ENCODE data around the gene DNAL4.

DNAL4 gene

DNA sequence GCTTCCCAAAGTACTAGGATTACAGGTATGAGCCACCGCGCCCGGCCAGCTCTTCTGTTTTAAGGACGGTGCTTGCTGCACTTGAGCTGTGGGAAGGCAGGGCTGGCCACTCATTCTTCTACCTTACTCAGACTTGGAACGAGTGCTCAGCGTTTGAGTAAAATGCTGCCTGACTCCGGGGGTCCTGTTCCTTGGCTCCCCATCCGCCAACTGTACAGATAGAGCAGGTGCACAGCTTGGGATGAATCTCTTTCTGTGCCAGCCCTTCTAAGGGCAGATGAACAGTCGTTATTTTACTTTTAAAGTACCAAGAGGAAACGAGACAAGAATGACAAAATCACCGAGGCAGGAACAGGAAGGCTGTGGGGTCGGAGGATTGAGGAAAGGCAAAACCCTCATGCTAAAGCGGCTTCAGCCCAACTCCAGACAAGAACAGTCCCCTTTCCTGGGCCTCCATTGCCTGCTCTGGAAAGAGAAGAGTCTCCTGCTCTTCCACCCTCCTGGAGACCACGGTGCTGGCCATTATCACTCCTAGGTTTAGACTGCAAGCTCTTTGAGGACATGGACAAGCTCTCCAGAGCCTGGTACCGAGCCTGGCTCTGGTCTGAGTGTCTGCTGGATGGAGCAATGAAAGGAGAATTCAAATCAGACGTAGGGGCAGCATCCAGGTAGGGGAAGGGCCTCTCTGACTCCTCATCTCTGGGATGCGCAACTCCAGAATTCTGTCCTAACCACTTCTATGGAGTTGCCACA, 37.1 kb downstream of the DNAL4 start:
- no peak for DNase-seq

- DNase-seq, result peak; percentile 83
Measured at GRCh38 chr22:38755911-38756532, 37.9 kb downstream of the DNAL4 start, which contains the start of gene SUN2. TSS of gene SUN2 (minus strand) at chr22:38755998. CDS start at chr22:38752628, 3,370 bp downstream.

DNA sequence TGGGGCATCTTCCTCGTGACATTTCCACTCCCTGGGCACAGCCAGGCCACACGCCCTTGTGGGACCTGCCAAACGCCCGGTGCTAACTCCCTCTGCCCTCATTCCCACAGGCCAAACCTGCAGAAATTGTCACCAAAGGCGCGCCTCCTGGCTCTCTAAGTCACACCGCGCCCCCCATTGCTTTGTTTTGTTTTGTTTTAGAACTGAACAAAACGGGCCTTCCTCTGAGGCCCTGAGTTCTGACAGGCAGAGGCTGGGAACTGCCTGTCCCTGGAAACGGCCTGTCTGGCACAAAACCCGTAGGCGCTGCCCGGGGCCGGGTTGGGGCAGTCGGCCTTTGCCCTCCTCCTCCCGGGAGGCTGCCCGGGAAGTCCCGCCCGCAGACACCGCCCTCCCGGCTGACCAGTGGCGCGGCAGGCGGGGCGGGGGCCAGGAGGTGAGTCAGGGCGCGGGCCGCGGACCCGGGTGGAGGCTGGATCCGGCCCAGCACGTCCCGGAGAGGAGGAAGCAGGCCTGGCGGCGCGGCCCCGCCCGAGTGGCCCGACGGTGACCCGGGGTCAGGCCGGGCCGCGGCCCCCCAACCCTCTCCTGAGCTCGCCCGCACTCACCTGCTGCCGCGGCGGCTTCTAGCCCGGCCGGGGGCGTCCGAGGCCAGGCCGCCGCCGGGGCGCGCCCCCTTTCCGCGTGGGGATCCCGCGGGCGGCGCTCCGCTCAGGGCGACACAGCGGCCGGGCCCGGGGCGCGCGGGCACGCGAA, 38.6 kb downstream of the DNAL4 start:
- peak; percentile 53 for DNase-seq

- DNase-seq, result peak; percentile 46
Measured at GRCh38 chr22:38754751-38755154, 39.2 kb downstream of the DNAL4 start.

DNA sequence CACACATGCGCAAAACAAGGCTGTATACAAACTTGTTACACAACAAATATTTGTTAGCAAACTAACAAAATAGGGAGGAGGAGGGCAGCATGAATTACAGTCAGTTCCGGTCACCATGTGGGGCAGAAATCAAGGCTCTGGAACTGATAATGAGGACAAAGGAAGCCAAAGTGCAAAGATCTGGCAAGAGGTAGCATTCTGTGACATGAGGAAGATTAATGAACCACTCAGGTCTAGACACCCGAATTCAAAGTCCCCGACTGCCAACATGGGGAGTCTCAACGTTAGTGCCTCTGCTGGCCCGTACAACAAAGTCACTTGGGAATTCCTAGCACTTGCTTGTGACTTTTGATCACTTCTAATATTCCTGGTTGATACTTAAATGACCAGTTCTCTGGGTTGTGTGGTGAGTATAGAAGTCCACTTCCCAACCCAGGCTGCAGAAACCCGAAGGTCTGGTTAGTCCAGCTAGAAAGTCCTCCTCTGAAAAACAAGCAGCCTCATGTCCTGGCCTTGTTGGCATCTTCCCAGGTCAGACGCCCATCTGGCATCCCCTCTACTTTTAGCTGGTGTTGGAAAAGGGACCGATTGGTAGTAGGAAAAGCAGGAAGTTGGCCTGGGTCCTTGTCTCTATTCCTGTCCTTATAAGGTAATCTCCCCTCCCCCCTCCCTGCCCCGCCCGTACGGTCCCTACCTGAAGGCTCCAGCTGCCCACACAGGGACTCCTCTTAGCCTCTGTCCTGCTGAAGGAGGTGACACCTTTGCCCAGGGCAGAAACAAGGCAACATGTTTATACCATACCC, 39.8 kb downstream of the DNAL4 start:
- peak; percentile 54 for DNase-seq

DNA sequence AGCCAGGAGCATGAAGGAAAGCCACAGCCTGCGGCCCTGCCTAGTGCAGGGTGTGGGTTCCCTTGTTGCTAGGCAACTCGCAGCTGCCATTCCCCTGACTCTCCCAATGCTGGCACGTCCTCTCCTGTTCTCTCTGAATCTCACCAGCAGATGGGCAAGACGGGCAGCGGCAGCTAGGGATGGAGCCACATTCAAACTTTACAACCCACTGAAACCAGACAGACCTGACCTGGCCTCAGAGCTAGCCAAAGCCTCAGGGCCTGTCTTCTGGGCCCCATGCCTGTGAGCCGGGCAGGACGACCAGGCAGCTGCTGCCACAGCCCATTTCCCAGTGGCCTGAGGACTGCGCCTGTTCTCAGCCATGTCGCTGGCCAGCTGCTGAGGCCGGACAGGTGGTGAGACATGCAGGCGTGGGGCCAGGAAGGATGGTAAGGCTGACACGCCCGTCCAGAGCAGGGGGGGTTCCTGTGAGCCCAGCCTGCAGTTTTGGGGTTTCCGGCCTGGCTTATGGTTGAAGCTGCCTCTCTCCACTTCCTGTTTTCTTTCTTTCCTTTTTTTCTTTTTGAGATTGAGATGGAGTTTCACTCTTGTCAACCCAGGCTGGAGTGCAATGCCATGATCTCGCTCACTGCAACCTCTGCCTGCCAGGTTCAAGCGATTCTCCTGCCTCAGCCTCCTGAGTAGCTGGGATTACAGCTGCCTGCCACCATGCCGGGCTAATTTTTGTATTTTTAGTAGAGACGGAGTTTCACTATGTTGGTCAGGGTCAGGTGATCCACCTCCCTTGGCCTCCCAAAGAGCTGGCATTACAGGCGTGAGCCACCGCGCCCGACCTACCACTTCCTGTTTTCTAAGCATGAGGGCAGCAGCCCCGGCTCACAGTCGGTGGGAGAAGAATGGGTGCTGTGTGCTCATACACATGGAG, 42.3 kb downstream of the DNAL4 start:
- no peak for DNase-seq

DNA sequence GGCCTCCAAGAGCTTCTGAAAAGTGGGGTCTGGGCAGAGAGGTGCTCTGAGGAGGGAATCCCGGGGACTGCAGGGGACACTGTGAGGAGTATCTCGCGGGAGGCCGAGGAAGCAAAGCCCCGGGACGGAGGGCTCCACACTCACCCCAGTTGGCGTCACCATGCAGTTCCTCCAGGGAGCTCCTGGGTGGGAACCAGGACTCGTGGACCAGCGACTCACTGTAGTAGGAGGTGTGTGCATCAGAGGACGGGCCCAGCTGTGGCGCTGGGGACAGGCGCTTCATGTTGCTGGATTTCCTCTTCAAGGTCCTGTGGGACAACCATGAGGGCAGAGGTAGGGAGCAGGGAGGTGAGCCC, 42.9 kb downstream of the DNAL4 start:
- DNase-seq, result no peak

DNA sequence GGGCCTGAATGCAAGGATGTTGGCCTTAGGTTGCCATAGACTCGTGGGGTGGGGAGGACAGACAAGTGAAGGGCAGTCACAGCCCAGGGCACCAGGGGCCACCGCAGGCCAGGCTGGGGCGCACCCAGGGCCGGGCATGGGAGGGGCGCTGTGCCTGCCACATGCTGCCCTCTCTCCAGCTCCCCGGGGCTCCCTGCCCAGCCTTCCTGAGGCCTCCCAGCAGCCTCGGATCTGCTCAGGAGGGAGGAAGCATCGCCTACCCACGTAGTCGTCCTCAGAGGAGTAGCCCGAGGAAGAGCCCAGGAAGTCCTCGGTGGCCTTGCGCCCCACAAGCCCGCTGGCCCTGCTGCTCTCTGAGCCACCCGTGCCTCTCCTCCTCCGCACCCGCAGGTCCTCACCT, 43.3 kb downstream of the DNAL4 start:
- no peak for DNase-seq

DNA sequence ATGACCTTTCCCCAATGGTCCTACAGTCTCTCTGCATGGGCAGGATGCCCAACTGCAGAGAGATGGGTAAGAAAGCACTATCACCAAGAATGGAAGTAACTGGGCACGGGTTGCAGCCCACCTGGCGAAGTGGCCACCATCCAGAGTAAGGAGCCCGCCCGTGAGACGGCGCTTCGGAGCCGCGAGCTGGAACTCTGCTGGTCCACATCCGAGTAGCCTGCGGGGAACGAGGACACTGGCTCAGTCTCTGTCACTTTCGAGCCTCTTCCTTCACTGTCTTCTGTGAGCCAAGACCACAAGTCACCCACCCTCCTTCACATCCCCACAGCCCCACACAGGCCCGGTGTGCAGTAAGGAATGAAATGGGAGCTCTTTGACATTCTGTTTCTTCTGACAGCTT, 43.8 kb downstream of the DNAL4 start:
- DNase-seq, result no peak

DNA sequence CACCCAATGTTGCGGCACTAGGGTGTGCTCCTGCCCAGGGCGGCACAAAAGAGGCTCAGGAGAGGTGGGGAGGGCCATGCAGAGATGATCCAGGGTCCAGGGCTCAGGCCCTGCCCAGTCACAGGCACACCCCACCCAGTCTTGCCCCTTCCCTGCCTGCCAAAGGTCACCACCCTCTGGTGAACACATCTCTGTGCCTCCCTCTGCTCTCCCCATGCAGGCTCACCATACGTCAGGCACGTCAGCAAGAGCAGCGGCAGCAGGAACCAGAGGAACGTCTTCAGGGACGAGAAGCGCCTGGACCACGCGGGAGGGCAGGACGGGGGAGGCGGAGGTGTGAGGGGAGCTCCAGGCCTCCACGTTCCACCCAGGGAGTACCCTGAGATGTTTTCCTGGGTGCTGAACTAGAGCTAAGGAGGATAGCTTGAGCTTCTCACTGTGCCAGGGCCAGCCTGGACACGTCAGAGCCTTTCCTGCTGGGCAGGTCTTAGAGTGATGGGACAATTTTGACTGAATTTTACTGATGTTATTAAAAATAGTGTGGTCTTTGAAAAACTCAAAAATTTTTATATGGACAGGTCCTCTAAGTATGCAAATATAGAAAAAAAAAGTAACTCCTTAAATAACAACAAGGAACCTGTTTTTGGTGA, 45.3 kb downstream of the DNAL4 start:
- DNase-seq, result no peak

DNA sequence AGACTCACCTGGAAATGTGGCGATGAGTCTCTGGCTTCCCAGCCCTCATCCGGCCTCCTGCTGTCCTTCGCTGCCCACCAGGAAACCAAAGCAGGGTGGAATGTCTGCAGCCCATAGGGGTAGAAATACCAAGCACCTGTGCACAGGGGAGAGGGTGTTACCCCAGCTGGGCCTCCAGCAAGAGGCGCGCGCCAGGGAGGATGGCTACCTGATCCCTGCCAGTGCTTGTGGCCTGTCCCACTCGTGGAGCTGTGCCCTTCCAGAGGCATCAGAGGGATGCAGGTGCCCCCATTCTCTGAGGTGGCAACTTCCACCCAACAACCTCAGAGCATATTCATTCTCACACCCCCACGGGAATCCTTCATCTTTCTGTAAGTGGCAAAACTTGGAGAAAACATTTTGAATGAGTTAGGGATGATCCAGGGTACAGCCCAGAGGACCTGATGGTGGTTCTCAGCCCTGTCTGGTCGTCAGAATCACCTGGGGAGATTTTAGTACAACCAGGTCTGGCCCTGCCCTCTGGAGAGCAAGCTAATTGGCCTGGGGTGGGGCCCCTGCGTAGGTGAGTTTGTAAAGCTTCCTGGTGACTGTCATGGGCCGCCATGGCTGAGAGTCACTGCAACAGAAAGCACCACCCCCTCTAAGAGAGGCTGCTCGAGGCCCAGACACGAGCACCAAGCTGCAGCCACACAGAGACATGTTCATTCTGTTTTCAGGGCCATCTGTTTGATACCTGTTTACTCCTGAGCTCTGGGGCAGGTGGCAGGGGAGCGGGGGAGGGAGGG, 48.1 kb downstream of the DNAL4 start:
- no peak for DNase-seq

GRCh38 chr22:38744981-38745380, 49.0 kb downstream of the DNAL4 start:
- DNase-seq, result no peak

DNA sequence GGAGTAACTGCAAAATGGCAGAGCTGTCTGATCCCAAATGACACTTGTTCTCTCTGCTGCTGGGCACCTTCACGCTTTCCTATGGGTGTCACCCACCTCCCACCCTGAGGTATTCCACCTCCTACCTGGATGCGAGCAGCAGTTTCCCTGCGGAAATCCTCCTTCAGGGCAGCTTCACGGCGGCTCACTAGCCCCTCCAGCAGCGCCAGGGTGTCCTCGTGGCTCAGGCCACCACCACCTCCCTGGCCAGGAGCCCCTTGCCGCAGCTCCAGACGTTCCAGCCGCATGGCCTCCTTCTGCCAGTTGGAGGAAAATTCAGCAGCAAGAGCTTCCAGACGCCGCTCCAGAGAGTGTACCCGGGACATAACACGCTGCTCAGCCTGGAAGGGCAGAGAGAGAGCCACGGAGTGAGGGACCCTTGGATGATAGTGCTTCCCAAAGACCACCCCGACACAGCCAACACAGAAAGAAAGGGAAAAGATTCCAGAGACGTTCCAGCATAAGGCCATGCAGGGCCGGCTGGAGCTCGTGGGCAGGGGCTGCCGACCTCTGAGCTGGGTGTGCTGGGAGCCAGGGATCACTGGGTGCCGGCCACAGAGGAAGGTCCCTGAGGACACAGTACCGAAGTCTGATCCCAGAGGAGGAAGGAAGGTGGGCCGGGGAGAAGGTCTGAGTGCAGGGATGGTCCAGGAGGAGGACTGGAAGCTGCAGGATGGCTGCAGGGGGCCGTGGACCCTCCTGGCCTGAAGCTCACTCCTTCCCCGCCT, 51.6 kb downstream of the DNAL4 start:
- DNase-seq, result no peak

DNA sequence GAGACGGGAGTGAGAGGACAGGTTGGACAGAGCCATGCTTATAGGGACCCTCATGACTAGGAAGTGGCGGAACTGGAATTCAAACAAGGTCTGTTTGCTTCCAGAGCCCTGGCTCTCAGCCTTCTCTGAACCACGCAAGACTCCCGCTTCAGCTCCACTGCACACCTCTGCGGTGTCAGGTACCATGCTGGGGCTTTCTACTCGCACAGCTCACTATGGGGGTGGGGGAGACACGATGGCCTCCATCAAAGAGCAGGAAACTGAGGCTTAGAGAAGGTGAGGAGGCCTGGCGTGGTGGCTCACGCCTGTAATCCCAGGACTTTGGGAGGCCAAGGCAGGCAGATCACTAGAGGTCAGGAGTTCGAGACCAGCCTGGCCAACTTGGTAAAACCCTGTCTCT, 52.4 kb downstream of the DNAL4 start:
- no peak for DNase-seq

DNA sequence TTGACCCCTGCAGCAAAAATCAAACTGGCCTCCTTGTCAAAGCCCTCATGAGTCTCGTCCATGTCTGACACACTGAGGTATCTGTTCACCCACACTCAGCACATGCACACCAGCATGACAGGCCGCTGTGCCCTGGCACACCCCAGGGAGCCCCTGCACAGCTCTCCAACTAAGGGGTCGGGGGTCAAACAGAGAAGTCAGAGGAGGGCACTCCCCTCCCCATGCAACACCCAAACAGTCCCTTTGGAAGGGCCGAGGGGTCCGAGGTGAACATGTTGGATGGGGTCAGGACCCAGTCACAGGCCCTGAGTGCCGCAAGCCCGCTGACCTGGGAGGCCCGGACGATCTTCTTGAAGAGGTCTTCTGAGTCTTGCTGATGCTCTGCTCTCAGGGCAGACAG, 52.8 kb downstream of the DNAL4 start:
- DNase-seq, result no peak

GRCh38 chr22:38740754-38741153, 53.2 kb downstream of the DNAL4 start:
- DNase-seq, result no peak

DNA sequence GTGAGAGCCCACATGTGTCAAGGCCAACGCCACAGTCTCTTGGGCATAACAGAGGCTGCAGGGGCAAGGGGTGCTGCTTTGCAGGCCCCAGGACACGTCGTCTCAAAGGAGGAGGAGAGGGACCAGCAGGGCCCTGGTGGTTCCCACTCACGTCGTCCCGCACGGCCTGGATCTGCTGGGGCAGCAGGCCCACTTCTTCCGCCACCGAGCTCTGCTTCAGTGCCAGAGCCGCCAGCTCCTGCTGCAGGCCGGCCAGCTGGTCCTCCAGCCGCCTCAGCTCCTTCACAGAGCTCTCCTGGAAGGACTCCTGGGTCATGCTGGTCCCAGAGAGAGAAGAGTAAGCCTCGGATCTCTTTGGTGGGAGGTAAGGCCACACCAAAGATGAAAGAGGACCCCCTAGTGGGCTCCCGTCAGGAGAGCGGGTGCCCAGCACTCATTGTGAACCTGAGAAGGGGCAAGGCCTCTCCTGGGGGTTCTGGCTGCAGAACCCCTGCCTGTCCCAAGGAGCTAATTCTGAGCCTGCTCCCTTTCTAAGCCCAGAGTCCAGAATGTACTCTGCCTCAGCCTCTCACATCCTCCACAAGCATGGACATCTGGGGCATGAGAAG, 53.7 kb downstream of the DNAL4 start:
- DNase-seq, result no peak

GRCh38 chr22:38739300-38740055, 54.5 kb downstream of the DNAL4 start:
- DNase-seq, result no peak
